GM21526 (cell line): ENCODE results near the gene GSTT2.
"Not testable (repeated sequence)": the region's sequence is repeated elsewhere in the genome, so short reads cannot be mapped to it uniquely, and the experiment has no call there.

ENCODE experiments used
- ATAC-seq: cut with Tn5 transposase; IDR thresholded peaks from one replicate; pipeline ENCODE4 v1.9.1; 2021; ENCODE audit warnings: moderate library complexity; ENCODE audit not compliant: unreplicated experiment, low FRiP score

GSTT2 gene

DNA sequence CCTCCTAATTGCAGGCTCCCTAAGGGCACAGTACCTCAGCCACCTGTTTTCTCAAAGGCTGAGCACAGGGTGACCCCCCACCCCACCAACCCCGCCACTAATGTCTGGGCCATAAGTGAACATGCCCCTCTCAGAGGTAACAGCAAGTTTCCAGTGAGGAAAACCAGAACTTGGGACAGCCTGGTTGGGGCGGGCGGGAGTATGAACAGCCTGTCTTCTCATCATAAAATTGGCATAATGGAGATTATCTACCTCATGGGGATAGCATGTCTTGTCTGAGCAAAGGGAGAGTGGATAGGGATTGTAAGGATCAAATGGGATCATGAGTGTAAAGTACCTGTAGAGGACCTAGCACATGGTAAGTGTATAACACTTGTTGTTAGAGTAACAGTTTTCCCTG, 8.0 kb upstream of the GSTT2 start:
- not testable (repeated sequence) for ATAC-seq

DNA sequence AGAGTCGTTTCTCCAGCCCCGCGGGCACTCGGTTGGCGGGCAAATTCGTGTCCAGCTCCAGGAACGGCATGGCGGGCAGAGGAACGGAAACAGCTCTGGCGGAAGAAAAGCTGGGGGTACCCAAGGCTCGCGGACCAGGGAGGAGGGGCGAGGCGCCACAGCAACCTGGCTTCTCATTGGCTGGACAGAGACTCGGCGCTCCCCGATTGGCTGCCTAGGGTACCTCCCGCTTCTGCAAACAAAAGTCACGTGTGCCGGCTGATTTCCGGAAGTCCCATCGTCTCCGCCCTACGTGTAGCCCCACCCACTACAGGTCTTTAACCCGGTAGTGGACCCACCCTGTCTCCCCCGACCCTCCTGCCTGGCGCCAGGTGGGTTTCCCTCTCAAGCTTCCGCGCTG, 5.6 kb upstream of the GSTT2 start, which contains the start of gene DDT:
TSS of gene DDT (minus strand) at position 97 of the 400 bp plus-strand sequence. CDS start at position 70, 27 bp downstream.
- ATAC-seq: peak; percentile 76

DNA sequence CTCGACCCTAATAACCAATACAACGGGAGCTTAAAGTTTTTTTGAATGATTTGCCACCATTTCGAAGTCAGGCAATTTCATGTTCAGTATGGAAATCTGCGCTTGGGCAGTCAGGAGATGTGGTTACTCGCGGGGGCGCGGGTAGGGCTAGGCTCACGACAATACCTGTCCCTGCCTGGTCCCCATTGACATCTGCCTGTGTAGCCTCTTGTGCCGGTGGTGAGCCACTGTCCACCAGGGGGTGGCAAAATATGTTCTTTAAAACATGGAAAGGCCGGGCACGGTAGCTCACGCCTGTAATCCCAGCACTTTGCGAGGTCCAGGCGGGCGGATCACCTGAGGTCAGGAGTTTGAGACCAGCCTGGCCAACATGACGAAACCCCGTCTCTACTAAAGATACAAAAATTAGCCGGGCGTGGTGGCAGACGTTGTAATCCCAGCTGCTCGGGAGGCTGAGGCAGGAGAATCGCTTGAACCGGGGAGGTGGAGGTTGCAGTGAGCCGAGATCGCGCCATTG, 5.0 kb upstream of the GSTT2 start:
- not testable (repeated sequence) for ATAC-seq

DNA sequence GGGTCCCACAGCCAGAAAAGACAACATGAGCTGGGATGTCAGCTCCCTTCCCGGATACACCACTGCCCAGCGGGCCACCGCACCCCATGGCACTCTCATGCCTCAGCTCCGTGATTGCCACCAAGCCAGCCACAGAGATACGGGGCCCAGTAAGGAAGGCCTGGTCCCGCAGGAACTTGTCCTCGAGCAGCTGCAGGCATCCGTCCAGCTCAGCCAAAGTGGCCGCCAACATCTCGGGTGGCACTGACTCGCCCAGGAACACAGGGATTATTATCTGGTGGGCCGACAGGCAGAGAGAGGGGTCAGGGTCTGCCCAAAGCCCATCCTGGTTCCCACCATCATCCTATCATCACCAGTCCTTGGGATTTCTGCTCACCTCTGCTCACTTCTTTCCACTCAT, 2.6 kb upstream of the GSTT2 start:
- ATAC-seq: not testable (repeated sequence)

DNA sequence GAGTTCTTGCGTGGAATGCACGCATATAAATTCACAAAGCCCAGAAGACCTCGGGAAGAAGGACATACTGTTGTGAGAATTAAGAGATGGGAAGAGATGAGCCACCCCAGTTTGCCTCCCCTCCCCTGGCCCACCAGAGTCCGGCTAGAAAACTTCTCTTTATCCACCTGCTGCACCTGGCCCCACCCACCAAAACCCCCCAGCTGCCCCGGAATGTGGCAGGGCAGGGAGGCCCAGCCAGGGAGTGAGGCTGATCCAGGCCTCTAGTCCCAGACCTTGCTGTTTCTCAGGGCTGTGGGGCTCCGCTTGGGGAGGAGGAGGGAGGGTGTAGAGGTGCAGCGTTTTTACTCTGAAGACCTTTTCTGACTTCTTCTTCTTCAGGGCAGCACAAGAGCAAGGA, 633 bp downstream of the GSTT2 start:
- not testable (repeated sequence) for ATAC-seq

DNA sequence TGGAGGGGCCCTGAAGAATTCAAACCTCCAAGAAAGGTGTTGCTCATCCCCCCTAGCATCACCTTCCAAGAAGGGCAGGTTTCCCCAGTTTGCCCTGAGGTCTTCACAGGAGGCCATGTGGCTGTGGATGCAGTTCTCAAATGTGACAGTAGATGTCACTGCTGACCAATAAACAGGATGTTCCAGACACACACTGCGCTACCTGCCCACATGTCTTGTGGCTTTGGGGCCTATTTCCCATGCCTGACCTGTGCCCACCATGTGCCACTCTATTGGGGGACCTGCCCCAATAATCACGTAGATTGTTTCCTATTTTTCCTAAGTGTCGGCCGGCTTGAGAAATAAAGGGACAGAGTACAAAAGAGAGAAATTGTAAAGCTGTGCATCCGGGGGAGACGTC, 4.5 kb downstream of the GSTT2 start:
- no peak for ATAC-seq

DNA sequence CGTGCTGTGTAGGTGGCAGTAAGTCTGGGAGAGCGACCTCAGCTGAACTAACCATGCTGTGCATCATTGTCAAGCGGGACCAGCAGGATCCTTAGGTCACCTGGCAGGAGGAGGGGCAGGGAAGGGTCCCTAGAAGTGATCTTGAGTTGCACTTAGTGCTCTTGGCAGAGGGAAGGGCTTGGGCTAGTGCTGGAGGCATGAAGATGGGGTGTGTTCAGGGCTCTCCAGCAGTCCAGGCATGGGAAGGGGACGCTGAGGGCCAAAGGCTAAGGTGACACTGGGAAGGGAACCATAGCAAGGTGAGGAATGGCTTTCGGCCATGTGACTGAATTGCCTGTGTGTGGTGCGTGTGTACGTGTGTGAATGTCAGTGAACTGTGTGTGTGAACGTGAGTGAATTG, 6.2 kb downstream of the GSTT2 start:
- ATAC-seq: not testable (repeated sequence)

DNA sequence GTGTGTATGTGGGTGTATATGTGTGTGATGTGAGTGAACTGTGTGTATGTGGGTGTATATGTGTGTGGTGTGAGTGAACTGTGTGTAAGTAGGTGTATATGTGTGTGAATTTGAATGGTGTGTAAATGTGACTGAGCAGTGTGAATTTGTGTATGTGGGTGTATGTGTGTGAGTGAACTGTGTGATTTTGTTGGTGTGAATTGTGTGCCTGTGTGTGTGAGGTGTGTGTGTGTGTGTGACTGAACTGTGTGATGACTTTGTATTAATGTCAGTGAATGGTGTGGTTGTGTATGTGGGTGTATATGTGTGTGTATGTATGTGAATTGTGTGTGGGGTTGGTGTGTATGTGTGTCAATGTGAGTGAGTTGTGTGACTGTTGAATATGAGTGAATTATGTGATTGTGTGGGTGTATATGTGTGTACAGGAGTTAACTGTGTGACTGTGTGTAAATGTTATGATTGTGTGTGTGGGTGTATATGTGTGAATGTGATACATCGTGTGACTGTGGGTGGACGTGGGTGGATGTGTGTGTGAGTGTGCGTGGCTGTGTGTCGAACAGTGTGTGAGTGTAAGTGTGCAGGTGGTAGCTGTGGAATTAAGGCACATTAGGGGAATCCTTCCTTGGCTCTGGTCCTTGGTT, 6.7 kb downstream of the GSTT2 start:
- not testable (repeated sequence) for ATAC-seq

DNA sequence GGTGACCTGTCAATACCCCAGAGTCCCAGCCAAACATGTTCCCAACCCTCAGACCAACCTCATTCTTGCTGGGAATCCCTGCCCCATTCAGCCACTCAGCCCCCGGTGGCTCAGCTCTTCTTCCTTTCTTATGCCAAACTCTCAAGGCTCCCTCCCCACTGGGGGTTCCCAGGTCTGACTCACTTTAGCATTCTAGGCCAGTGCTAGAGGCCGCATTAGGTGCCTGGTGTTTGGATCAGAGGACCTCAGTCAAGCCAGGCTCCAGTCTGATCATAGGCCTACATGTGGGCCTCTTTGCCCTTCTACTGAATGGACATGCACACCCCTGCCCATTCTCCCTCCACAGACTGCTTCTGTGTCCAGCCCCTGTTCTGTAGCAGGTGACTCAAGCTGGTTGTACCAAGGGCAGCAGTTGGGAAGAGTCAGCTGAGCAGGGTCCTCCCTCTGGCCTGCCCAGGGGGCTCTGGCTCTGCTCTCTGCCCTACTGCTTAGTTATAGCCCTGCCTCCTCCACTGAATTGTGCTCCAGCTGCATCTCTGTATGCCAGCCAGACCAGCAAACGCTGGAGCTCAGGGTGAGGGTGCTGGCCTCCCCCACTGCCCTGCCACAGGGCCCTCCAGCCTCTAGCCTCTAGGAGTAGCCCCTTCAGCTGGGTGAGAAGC, 9.8 kb downstream of the GSTT2 start:
- ATAC-seq: not testable (repeated sequence)

DNA sequence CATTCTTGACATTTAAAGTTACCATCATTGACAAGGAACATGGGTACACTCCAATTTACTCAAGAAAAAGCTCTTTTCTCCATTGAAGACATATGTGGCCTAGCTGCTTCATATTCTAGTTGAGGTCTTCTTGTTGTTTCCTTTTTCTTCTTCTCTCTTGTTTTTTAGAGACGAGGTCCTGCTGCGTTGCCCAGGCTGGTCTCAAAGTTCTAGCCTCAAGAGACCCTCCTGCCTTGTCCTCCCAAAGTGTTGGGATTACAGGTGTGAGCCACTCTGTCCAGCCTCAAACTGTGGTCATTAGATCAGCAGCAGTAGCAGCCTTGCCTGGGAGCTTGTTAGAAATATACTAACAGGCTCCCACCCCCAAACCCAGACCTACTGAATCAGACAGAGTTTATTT, 13.1 kb downstream of the GSTT2 start:
- not testable (repeated sequence) for ATAC-seq

DNA sequence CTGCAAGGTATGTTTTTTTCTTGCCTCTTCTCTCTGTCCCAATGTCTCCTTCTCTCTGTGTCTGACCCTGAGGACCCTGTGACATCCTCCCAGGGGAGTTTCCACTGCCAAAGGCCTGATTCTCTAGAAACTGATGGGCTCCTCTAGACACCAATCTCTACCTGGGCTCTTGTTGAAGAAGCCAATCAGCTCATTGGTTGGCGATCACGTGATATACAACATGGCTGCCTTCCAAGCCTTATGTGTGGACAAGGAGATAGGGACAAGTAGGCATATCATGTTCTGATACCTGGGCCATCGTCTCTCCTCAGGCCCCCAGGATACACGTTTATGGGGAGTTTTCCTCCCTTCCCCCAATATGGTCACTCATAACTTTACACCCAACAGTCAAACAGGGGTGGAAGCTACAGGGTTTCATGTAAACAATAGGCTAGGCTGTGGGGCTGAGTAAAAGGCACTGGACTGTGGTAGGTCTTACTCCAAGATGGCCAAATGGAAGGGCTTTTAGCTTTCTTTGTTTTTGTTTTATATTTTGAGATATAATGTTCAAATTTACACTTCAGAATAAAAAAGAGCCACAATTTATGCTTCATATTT, 13.7 kb downstream of the GSTT2 start:
- ATAC-seq: not testable (repeated sequence)

DNA sequence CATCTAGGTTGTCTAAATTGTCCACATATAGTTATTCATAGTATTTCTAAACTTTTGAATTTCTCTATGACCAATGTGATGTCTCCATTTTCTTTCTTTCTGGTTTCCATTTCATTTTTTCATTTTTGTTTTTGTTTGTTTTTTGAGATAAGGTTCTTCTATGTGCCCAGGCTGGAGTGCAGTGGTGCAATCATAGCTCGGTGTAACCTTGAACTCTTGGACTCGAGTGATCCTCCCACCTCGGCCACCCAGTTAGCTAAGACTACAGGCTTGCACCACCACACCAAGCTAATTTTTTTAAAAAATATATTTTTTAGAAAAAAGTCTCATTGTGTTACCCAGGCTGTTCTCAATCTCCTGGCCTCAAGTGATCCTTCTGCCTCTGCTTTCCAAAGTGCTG, 17.2 kb downstream of the GSTT2 start:
- no peak for ATAC-seq

DNA sequence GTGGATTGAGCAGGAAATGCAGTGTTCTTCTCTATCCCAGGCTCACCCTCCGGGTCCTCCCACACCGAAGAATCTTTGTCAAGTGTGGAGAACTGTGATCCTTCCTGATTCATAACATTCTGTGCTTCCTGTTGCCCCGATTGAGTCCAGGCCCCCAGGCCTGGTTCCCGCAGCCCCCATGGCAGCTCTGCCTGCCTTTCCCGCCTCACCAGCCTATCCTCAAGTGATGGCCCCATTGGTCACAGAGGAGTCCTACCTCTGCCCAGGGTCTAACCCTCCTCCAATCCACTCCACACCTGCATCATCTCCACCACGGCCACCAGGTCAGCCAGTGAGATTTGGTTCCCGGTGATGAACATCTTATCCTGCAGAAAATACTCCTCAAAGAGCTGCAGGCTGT, 19.8 kb downstream of the GSTT2 start:
- ATAC-seq: not testable (repeated sequence)

DNA sequence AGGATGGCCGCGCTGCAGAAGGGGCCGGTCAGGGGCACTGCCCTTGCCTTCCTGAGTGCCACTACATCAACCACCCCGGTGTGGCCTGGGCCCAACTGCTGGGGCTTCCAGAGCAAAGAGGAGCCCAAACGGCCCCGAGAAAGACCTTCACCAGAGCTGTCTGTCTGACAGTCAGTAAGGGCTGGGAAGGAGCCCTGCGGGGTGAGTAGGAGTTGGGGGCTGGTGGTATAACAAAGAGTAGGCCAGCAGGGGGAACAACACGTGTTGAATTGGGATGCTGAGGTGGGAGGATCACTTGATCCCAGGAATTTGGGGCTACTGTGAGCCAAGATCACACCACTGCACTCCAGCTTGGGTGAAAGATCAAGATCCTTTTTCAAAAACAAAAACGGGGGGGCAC, 21.4 kb downstream of the GSTT2 start:
- no peak for ATAC-seq

DNA sequence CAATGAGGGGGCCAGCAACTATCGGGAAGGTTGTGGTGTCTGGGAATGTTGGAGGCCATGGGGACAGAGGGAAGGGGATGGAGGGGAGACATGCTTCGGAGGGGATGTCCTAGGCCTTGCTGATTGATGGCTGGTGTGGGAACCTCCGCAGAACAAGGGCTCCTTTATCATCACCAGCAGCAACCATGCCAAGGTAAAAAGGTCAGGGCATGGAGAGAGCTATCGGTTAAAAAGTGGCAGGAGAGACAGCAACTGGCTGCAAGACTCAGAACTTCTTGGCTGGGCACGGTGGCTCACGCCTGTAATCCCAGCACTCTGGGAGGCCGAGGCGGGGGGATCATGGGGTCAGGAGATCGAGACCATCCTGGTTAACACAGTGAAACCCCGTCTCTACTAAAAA, 22.3 kb downstream of the GSTT2 start:
- no peak for ATAC-seq

DNA sequence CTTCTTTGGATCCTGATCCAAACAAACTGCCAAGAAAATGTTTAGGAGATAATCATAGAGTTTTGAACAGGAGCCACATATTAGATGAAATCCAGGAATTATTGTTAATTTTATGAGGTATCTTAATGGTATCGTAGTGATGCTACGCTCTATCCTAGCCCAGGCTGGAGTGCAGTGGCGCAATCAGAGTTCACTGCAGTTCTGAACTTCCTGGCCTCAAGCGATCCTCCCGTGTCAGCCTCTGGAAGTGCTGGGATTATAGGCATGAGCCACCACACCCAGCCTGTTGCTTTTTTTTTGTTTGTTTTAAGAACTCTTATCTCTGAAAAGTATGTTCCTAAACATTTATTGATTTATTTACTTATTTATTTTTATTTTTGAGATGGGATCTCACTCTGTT, 22.9 kb downstream of the GSTT2 start:
- ATAC-seq: no peak

DNA sequence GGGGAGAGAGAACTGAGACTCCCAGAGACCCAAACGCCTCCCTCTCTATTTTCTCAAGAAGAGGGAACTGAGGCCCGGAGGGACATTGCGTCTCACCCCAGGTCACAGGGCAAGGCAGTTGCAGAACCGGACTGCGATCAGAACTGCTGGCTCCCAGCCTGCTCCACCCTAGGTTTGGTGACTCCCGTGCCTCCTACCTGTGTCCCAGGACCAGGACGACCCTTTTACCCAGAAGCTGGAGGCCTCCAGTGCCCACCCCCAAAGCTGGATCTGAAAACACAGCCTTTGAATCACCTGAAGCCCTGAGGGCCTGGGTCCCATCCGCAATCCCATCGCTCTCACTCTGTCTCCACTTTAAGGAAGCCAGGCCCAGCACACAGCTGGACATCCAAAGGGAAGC, 24.0 kb downstream of the GSTT2 start:
- ATAC-seq: no peak

DNA sequence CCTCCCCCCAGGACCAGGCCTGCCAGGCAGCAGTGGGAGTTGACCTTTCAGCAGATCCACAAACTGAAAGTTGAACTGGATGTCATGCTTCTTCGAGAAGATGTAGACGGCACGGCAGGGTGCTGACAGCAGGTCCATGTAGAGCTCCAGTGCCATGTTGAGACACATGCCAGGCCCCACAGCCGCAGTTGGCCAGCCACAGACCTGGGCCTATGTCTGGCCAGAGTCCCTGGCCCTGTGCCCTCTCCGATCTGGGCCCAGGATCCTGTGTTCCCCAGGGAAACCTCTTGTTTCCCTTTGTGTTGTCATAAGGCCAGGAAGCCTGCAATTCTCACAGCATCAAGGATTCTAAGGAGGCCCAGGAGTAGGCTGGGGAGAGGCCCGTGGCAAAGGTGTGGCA, 25.3 kb downstream of the GSTT2 start, which contains the start of gene GSTT4:
TSS of gene GSTT4 (minus strand) at position 253 of the 400 bp plus-strand sequence. CDS start at position 156, 97 bp downstream.
- no peak for ATAC-seq

DNA sequence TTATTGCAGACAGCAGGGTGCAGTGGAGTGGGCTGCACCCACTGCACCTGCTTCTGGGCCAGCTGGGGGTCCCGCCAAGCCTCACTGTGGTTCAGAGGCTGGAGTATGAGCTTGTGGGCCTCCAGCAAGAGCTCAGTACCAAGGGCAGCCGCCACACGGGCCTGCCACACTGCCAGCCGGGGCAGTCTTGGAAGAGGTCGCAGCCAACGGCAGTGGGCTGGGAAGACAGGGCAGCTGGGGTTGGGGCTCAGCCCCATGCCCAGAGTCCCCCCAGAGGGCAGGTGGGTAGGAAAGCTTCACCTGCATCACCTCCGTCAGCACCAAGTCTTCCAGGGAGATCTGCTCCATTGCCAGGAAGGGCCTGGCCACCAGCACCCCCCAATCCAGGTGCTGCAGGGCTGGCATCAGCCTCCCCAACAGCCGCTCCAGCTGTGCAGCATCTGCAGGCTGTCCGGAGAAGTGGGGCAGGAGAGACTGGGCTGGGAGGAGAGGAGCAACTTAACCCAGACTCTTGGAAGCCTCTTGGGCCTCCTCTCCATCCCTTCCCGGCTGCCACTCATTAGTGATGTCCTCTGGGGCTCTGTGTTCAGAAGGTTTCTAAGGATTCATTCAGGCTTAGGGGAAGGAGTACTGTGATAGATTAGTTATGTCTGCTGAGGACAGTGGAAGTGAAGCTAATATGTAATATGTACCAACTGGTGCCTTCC, 26.4 kb downstream of the GSTT2 start:
- ATAC-seq: no peak

DNA sequence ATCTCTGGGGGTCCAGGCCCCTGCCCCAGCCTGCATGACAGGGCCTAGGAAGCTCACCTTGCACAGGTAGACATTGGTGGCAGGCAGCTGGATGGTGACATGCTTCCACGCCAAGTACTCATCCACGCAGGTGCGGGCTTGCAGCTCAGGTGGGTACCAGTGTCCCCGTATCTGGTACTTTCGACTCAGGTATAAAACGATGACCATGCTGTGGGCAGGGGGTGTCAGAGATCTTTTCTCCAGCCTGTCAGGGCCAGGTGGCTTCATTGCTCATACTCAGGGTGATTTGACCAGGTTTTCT, 26.9 kb downstream of the GSTT2 start:
- ATAC-seq: no peak
